ENCODE results near the gene RUVBL1. TPM values are rescaled to one million over a fixed set of nuclear protein-coding genes. Genes with fewer than 3 reads are reported as not detected.
A peak's percentile ranks its signal among the peaks of the same experiment; 100 is the strongest.
"Not testable (repeated sequence)": the region's sequence is repeated elsewhere in the genome, so short reads cannot be mapped to it uniquely, and the experiment has no call there.

Gene RUVBL1
- total RNA-seq: 47.5 TPM

GRCh38 chr3:128123538-128124368, at the start of gene RUVBL1:
Gene RUVBL1 (minus strand): TSS chr3:128123812. CDS start chr3:128123724, 88 bp downstream.
- peak; percentile 98 for DNase-seq (ENCODE audit: low spot score)

GRCh38 chr3:128173200-128173599, 49.6 kb upstream of the RUVBL1 start:
- DNase-seq (ENCODE audit: low spot score): no peak

- peak; percentile 76 for DNase-seq (ENCODE audit: low spot score)
Measured at GRCh38 chr3:128170866-128171516, 47.4 kb upstream of the RUVBL1 start.

GRCh38 chr3:128168836-128169235, 45.2 kb upstream of the RUVBL1 start:
- DNase-seq (ENCODE audit: low spot score): no peak

GRCh38 chr3:128167973-128168674, 44.5 kb upstream of the RUVBL1 start:
- no peak for DNase-seq (ENCODE audit: low spot score)

GRCh38 chr3:128167646-128167972, 44.0 kb upstream of the RUVBL1 start:
- DNase-seq (ENCODE audit: low spot score): no peak

GRCh38 chr3:128166971-128167453, 43.4 kb upstream of the RUVBL1 start:
- DNase-seq (ENCODE audit: low spot score): no peak

GRCh38 chr3:128163432-128163831, 39.8 kb upstream of the RUVBL1 start:
- DNase-seq (ENCODE audit: low spot score): no peak

- no peak for DNase-seq (ENCODE audit: low spot score)
Measured at GRCh38 chr3:128160661-128161060, 37.0 kb upstream of the RUVBL1 start.

- DNase-seq (ENCODE audit: low spot score): no peak
Measured at GRCh38 chr3:128155616-128156360, 32.2 kb upstream of the RUVBL1 start.

- not testable (repeated sequence) for DNase-seq (ENCODE audit: low spot score)
Measured at GRCh38 chr3:128154354-128154753, 30.7 kb upstream of the RUVBL1 start.

GRCh38 chr3:128153156-128154041, 29.8 kb upstream of the RUVBL1 start, which contains the start of gene EEFSEC:
Gene EEFSEC (plus strand): TSS chr3:128153481. CDS start chr3:128153508, 27 bp downstream.
- peak; percentile 83 for DNase-seq (ENCODE audit: low spot score)

- DNase-seq (ENCODE audit: low spot score): no peak
Measured at GRCh38 chr3:128152419-128153155, 29.0 kb upstream of the RUVBL1 start.

- no peak for DNase-seq (ENCODE audit: low spot score)
Measured at GRCh38 chr3:128151758-128152274, 28.2 kb upstream of the RUVBL1 start.

- no peak for DNase-seq (ENCODE audit: low spot score)
Measured at GRCh38 chr3:128149650-128150049, 26.0 kb upstream of the RUVBL1 start.

GRCh38 chr3:128146201-128146600, 22.6 kb upstream of the RUVBL1 start:
- DNase-seq (ENCODE audit: low spot score): no peak

- DNase-seq (ENCODE audit: low spot score): no peak
Measured at GRCh38 chr3:128145279-128145678, 21.7 kb upstream of the RUVBL1 start.

- DNase-seq (ENCODE audit: low spot score): no peak
Measured at GRCh38 chr3:128144512-128145187, 21.0 kb upstream of the RUVBL1 start.

- no peak for DNase-seq (ENCODE audit: low spot score)
Measured at GRCh38 chr3:128143496-128143895, 19.9 kb upstream of the RUVBL1 start.

Measured in ureter (tissue), 1 donor.